PC-3 (cell line): ENCODE results near the gene OR4C11. TPM values are rescaled to one million over a fixed set of nuclear protein-coding genes. Genes with fewer than 3 reads are reported as not detected.
A peak's percentile ranks its signal among the peaks of the same experiment; 100 is the strongest.

Source experiments
- ATAC-seq: fragments of 200-7000 bp; cut with Tn5 transposase; 2 replicates; pipeline ENCODE4 v1.9.1; 2020; ENCODE audit warnings: mild to moderate bottlenecking, moderate library complexity
- Bru-seq: library from RNA; stranded (reverse); fragments of 400-500 nt; gene quantifications from one replicate; lab custom pipeline; 2021; lab: Mats Ljungman, UMichigan
- BruChase-seq, 2 experiments: library from RNA; stranded (reverse); fragments of 400-500 nt; gene quantifications; one replicate each; lab custom pipeline; 2021; lab: Mats Ljungman, UMichigan
- BruUV-seq: library from RNA; stranded (reverse); fragments of 400-500 nt; replicated peaks from 2 replicates; lab custom pipeline; 2021; lab: Mats Ljungman, UMichigan
- CTCF ChIA-PET: fragments of 300-600 bp; sonication (Branson Sonifier 250); formaldehyde crosslinking; loops from one replicate; lab custom pipeline; 2022; ENCODE audit warnings: antibody characterized with exemption; lab: Charles Lee
- POLR2A ChIA-PET: fragments of 300-600 bp; sonication (Branson Sonifier 250); formaldehyde crosslinking; loops from one replicate; lab custom pipeline; 2022; ENCODE audit warnings: antibody characterized with exemption; ENCODE audit not compliant: unreplicated experiment; lab: Charles Lee
- DNase-seq: peaks from one replicate; pipeline ENCODE4 v3.0.0-alpha.2; 2015
- H2AFZ ChIP-seq: fragments of 300-600 bp; sonication (generic); 2 replicates; pipeline ENCODE4 v1.6.0; 2016; ENCODE audit warnings: antibody characterized with exemption, low read length
- H3F3A ChIP-seq: fragments of 300-600 bp; sonication (generic); one replicate; pipeline ENCODE4 v1.6.0; 2017; ENCODE audit warnings: antibody characterized with exemption, low read length, control low read depth, mild to moderate bottlenecking; ENCODE audit not compliant: unreplicated experiment
- H3K27ac ChIP-seq: fragments of 300-600 bp; sonication (generic); 2 replicates; pipeline ENCODE4 v1.5.1; 2016; ENCODE audit warnings: mild to moderate bottlenecking, low read length
- H3K27me3 ChIP-seq: fragments of 300-600 bp; sonication (generic); 2 replicates; pipeline ENCODE4 v1.6.1; 2016; ENCODE audit warnings: low read length, mixed read lengths
- H3K36me3 ChIP-seq: fragments of 300-600 bp; sonication (generic); 2 replicates; pipeline ENCODE4 v1.6.1; 2016; ENCODE audit warnings: low read depth, mixed run types, low read length, mixed read lengths
- H3K4me1 ChIP-seq: fragments of 300-600 bp; sonication (generic); 2 replicates; pipeline ENCODE4 v1.5.1; 2016; ENCODE audit warnings: low read length; ENCODE audit not compliant: insufficient read depth
- H3K4me2 ChIP-seq: fragments of 300-600 bp; sonication (generic); 2 replicates; pipeline ENCODE4 v1.6.0; 2016; ENCODE audit warnings: low read length
- H3K4me3 ChIP-seq: fragments of 300-600 bp; sonication (generic); 2 replicates; pipeline ENCODE4 v1.5.1; 2016; ENCODE audit warnings: mild to moderate bottlenecking, low read length, mixed read lengths
- H3K79me2 ChIP-seq: fragments of 300-600 bp; sonication (generic); 2 replicates; pipeline ENCODE4 v1.6.1; 2017; ENCODE audit warnings: low read length, mixed read lengths
- H3K9ac ChIP-seq: fragments of 300-600 bp; sonication (generic); 2 replicates; pipeline ENCODE4 v1.6.0; 2016; ENCODE audit warnings: mild to moderate bottlenecking, low read length
- H3K9me2 ChIP-seq: fragments of 300-600 bp; sonication (generic); replicated peaks from 2 replicates; pipeline ENCODE4 v1.6.1; 2016; ENCODE audit warnings: mixed run types, low read length, mixed read lengths
- H3K9me3 ChIP-seq: fragments of 300-600 bp; sonication (generic); 2 replicates; pipeline ENCODE4 v1.6.1; 2016; ENCODE audit warnings: low read length, mixed read lengths
- H4K20me1 ChIP-seq: fragments of 300-600 bp; sonication (generic); 2 replicates; pipeline ENCODE4 v1.6.1; 2016; ENCODE audit warnings: low read length, mixed read lengths
- EZH2 ChIP-seq: fragments of 300-600 bp; sonication (generic); IDR thresholded peaks from one replicate; pipeline ENCODE4 v1.6.1; 2017; ENCODE audit warnings: antibody characterized with exemption, mild to moderate bottlenecking, low read length; ENCODE audit not compliant: unreplicated experiment
- EZH2phosphoT487 ChIP-seq: fragments of 300-600 bp; sonication (generic); IDR thresholded peaks from 2 replicates; pipeline ENCODE4 v1.6.1; 2018; ENCODE audit warnings: mild to moderate bottlenecking, antibody characterized with exemption, low read length, borderline replicate concordance
- intact Hi-C: fragments of 100-400 bp; cut with micrococcal nuclease; formaldehyde crosslinking; loops from 2 replicates; pipeline ENCODE4 v1.9.0; 2023
- long read RNA-seq: library from polyadenylated mRNA; unstranded; transcript quantifications from one replicate; pipeline ENCODE4 v2.0.0, GENCODE V29; 2021; ENCODE audit not compliant: unreplicated experiment
- total RNA-seq: library from RNA; depleted of rRNA; stranded (reverse); fragments of >200 nt; gene quantifications from 2 replicates; pipeline ENCODE4 v1.2.3, GENCODE V29; 2014; rRNA removed
- TF ChIP-seq, protein P1 (sequence below): fragments of 300-600 bp; sonication (generic); conservative IDR thresholded peaks from 2 replicates; pipeline ENCODE4 v1.5.1; 2017; ENCODE audit warnings: antibody characterized with exemption, low read depth, mild to moderate bottlenecking, low read length

Gene OR4C11
- not detected in 2 replicates for total RNA-seq
- Bru-seq, nascent RNA = not detected
- BruChase-seq, experiment 1, labeled RNA remaining after a 6-hour chase = not detected
- not detected for BruChase-seq, experiment 2, labeled RNA remaining after a 2-hour chase
- long read RNA-seq = 0 reads

DNA sequence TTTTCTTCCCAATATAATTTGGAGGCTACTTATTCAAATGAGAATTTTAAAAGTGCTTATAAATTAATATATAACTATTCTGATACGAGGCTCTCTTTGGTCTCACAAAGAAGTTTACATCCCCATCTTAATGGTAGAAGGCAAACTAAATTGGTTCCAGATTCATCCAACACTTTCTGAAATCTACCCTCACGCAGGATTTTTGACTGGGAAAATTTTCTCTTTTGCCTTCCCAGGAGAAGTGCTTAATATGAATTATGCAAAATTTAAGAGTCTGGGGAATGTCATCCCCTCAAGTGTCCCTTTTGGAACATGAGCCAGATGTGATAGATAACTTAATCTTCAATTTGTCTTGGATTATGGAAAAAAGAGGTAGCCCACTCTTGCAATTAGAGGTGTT is at the start of gene OR4C11:
TSS of gene OR4C11 (minus strand) at position 101 of the 400 bp plus-strand sequence. CDS start 3,272 bp downstream, outside the sequence.
- Histone ChIP-seq H3K9ac (no peak within 1 kb of the TSS), H3K4me1 (no peaks in the 10 kb centered on the region), H3K9me3 (no peaks in the 10 kb centered on the region), H3K79me2 (no peaks in the 10 kb centered on the region), H3K27me3 (no peaks in the 10 kb centered on the region), H3K27ac (no peak within 1 kb of the TSS), H3K4me2 (no peak within 1 kb of the TSS), H3K9me2 (no peaks in the 10 kb centered on the region), H3F3A (no peaks in the 10 kb centered on the region), H4K20me1 (no peaks in the 10 kb centered on the region), H2AFZ (no peak within 1 kb of the TSS), H3K36me3 (no peaks in the 10 kb centered on the region), H3K4me3 (no peak within 1 kb of the TSS)
- no peak for TF ChIP-seq EZH2phosphoT487
- TF ChIP-seq EZH2 = no peak
- no TSS peak for BruUV-seq
- POLR2A ChIA-PET = no interaction called here
- DNase-seq = no peak
- ATAC-seq = no peak
- intact Hi-C loops = no loop called here
- CTCF ChIA-PET = no interaction called here

DNA sequence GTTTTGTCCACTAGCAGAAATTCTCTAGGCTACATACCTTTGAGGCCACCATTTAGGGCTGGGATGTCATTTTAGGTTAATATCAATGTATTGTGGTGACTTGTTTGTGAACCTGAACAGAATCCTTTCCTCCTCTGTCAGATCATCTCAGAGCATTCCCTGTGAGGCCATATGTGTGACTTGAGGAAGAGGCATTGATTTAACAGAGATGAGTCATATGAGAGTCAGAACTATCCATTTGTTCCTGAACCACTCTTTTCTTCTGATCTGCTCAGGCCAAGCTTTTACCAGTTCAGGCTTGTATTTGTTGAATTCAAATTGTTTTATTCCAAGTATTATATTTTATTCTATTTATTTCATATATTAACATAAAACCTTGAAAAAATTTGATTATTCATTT is 47.7 kb upstream of the OR4C11 start:
- H4K20me1 ChIP-seq = no peaks in the 10 kb centered on the region
- peaks cover 25% of the 10 kb centered on the region for H3K4me1 ChIP-seq
- no peak overlapping the region for H2AFZ ChIP-seq
- CTCF ChIA-PET = no interaction called here
- no peaks in the 10 kb centered on the region for H3K36me3 ChIP-seq
- H3K9me3 ChIP-seq = no peaks in the 10 kb centered on the region
- H3K4me2 ChIP-seq = no peak overlapping the region
- no peaks in the 10 kb centered on the region for H3K79me2 ChIP-seq
- H3K4me3 ChIP-seq = no peak overlapping the region
- peak; percentile 44 for DNase-seq
- intact Hi-C loops = no loop called here
- H3K9ac ChIP-seq = no peak overlapping the region
- H3K27ac ChIP-seq = peak overlapping the region; percentile 21; the same call in 1 of the 2 replicates
- no peak for TF ChIP-seq EZH2
- TF ChIP-seq, protein P1, sequence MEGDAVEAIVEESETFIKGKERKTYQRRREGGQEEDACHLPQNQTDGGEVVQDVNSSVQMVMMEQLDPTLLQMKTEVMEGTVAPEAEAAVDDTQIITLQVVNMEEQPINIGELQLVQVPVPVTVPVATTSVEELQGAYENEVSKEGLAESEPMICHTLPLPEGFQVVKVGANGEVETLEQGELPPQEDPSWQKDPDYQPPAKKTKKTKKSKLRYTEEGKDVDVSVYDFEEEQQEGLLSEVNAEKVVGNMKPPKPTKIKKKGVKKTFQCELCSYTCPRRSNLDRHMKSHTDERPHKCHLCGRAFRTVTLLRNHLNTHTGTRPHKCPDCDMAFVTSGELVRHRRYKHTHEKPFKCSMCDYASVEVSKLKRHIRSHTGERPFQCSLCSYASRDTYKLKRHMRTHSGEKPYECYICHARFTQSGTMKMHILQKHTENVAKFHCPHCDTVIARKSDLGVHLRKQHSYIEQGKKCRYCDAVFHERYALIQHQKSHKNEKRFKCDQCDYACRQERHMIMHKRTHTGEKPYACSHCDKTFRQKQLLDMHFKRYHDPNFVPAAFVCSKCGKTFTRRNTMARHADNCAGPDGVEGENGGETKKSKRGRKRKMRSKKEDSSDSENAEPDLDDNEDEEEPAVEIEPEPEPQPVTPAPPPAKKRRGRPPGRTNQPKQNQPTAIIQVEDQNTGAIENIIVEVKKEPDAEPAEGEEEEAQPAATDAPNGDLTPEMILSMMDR = no peak
- ATAC-seq = no peak
- no peaks in the 10 kb centered on the region for H3K9me2 ChIP-seq
- no peaks in the 10 kb centered on the region for H3K27me3 ChIP-seq
- no peaks in the 10 kb centered on the region for H3F3A ChIP-seq
- POLR2A ChIA-PET = no interaction called here
- BruUV-seq = no TSS peak

DNA sequence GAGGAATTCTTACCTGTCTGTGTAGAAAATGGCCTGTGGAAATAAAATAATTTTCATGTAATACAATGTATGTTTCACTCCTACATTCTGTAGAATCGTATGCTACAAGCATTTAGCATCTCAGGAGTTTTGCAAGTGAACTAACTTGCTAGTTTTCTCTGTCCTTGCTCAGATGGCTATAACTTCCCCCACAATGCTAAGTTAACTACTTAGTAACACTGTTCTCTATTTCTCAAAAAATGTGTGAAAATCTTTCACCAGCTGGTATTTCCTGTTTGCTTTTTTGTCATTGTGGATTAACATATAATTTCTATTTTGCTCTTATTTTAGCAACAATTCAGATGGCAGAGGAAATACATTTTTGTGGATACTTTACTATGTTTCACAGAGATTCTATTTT is 45.1 kb upstream of the OR4C11 start:
- intact Hi-C loops = no loop called here
- ChIA-PET POLR2A (no interaction called here), CTCF (no interaction called here)
- Histone ChIP-seq H3K36me3 (no peaks in the 10 kb centered on the region), H3K79me2 (no peaks in the 10 kb centered on the region), H3K27me3 (no peaks in the 10 kb centered on the region), H3K4me3 (no peak overlapping the region), H3K9ac (no peak overlapping the region), H3K4me1 (peaks cover 7% of the 10 kb centered on the region; the same call in 1 of the 2 replicates), H3K9me2 (no peaks in the 10 kb centered on the region), H3F3A (no peaks in the 10 kb centered on the region), H3K9me3 (no peaks in the 10 kb centered on the region), H2AFZ (no peak overlapping the region), H3K4me2 (no peak overlapping the region), H3K27ac (no peak overlapping the region), H4K20me1 (no peaks in the 10 kb centered on the region)
- no TSS peak for BruUV-seq
- ATAC-seq (no peak), DNase-seq (no peak)
- TF ChIP-seq EZH2 (no peak), EZH2phosphoT487 (no peak)
- TF ChIP-seq, protein P1 = no peak
